K562 (cell line): ENCODE measurements around the gene B3GALT6. TPM values are rescaled to one million over a fixed set of nuclear protein-coding genes. Genes with fewer than 3 reads are reported as not detected.

Source experiments
- DEAF1 ChIP-seq: fragments of 450-650 bp; formaldehyde crosslinking; IDR thresholded peaks from 2 replicates; pipeline ENCODE4 v1.4.0; 2020; ENCODE audit warnings: mild to moderate bottlenecking, moderate library complexity
- EP400 ChIP-seq: fragments of 450-650 bp; IDR thresholded peaks from 2 replicates; pipeline ENCODE4 v1.6.1; 2017; ENCODE audit warnings: antibody characterized with exemption, mild to moderate bottlenecking, moderate library complexity
- MBD2 ChIP-seq: sonication (generic); IDR thresholded peaks from 2 replicates; pipeline ENCODE4 v1.6.1; 2016; ENCODE audit warnings: low read depth, borderline replicate concordance
- PCBP1 ChIP-seq: fragments of 200-400 bp; formaldehyde crosslinking; IDR thresholded peaks from 2 replicates; pipeline ENCODE4 v1.6.1; 2018; ENCODE audit warnings: mild to moderate bottlenecking, low read depth, low read length; ENCODE audit not compliant: poor library complexity, severe bottlenecking
- STAT5A ChIP-seq: IDR thresholded peaks from 2 replicates; pipeline ENCODE4 v1.6.1; 2012; ENCODE audit warnings: low read length, inconsistent platforms, borderline replicate concordance
- TEAD2 ChIP-seq: fragments of 450-650 bp; IDR thresholded peaks from 2 replicates; pipeline ENCODE4 v1.6.1; 2016; ENCODE audit warnings: missing genetic modification characterization, control low read depth, missing compliant biosample characterization
- U2AF2 ChIP-seq: fragments of 200-400 bp; formaldehyde crosslinking; optimal IDR thresholded peaks from 2 replicates; pipeline ENCODE3; 2017; ENCODE audit warnings: low read depth, mild to moderate bottlenecking, low read length
- ZKSCAN3 ChIP-seq: fragments of 250-450 bp; sonication (Bioruptor Pico); IDR thresholded peaks from 2 replicates; pipeline ENCODE4 v1.4.0; 2020
- ZNF12 ChIP-seq: sonication (generic); formaldehyde crosslinking; IDR thresholded peaks from 2 replicates; pipeline ENCODE4 v1.4.0; 2020; ENCODE audit warnings: mild to moderate bottlenecking, missing genetic modification reagents
- ZNF146 ChIP-seq: IDR thresholded peaks from one replicate; pipeline ENCODE4 v1.6.1; 2018; ENCODE audit warnings: missing compliant biosample characterization; ENCODE audit not compliant: unreplicated experiment
- ZNF316 ChIP-seq: fragments of 450-650 bp; IDR thresholded peaks from 2 replicates; pipeline ENCODE4 v1.6.1; 2016
- ZNF707 ChIP-seq: fragments of 250-450 bp; sonication (Bioruptor Pico); conservative IDR thresholded peaks from 2 replicates; pipeline ENCODE4 v1.8.0; 2022; ENCODE audit warnings: inconsistent platforms, mild to moderate bottlenecking, moderate library complexity
- polyA plus RNA-seq, 8 experiments: library from polyadenylated mRNA; depleted of rRNA in 4 of 8; stranded (reverse) in 5 of 8; unstranded in 3 of 8; fragments of >200 nt; fragmentation: Nextera tagmentation in 2 of 8; fragmentation: Illumina TruSeq in 1 of 8; extraction: Ambion mirVana in 2 of 8; extraction: Trizol in 1 of 8; gene quantifications; 2 replicates each; pipeline versions ENCODE4 v1.2.1 to v1.2.3, GENCODE V29; 2011 to 2014; ENCODE audit warnings: inconsistent platforms in 1 of 8, missing spikeins in 1 of 8
- total RNA-seq, 7 experiments: library from RNA; depleted of rRNA in 6 of 7; stranded (reverse); fragments of >200 nt in 6 of 7; fragmentation: Illumina TruSeq in 2 of 7; extraction: Trizol in 2 of 7; gene quantifications; 2 replicates each; pipeline versions ENCODE4 v1.2.1 to v1.2.3, GENCODE V29; 2011 to 2021; ENCODE audit warnings: low replicate concordance in 1 of 7
- TF ChIP-seq, protein P1 (sequence below), 2 experiments: fragments of 450-650 bp in 1 of 2; IDR thresholded peaks; 2 replicates each; pipeline ENCODE4 v1.6.1; 2011 to 2017; ENCODE audit warnings: low read depth in 2 of 2, antibody characterized with exemption in 1 of 2, borderline replicate concordance in 1 of 2, low read length in 1 of 2, mild to moderate bottlenecking in 1 of 2, mixed read lengths in 1 of 2; ENCODE audit not compliant: control insufficient read depth in 1 of 2
- TF ChIP-seq, protein P2 (sequence below): fragments of 250-450 bp; sonication (Bioruptor Pico); IDR thresholded peaks from 2 replicates; pipeline ENCODE4 v1.4.0; 2020; ENCODE audit warnings: mild to moderate bottlenecking, moderate library complexity, borderline replicate concordance

B3GALT6 gene
- total and polyA plus RNA-seq, 9 of the 15 experiments (the other 6 are each of a cell fraction or from before 2014, with no cell fraction given) = 0.68 to 29.8 (median 9.9) TPM

DNA sequence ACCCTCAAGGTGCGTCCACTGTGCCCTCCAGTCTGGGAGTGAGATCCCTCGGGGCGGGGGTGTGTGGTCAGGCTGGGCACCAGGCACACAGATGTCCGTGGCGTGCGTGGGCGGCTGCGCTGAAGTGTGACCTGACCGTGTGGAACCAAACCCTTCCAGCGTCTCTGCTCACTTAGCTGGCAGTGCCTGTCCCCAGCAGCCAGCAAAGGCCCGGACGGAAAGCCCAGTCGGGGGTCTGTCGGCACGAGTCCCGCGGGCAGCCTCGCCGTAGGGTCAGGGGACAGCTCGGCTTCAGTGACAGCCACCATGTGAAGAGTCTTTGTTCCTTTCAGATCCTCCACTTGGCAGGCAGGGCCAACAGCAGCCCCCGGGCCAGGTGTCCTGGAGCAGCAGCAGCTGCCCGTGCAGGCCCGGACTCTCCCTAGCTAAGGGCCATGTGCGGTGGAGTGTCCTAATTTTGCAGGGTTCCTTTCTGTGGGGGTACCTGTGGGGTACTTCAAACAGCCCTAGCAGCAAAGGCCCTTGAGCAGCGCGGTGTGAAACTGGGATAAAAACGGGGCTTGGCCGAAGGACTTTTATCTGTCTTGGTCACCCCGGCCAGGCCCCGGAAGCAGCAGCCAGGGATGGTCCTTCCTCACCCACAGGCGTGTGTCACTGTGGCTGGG is 46.8 kb upstream of the B3GALT6 start (continued):
- TF ChIP-seq DEAF1 (CRISPR knock-in tag) (no peak), ZNF146 (CRISPR knock-in tag) (no peak), TEAD2 (tag) (no peak), ZNF12 (CRISPR knock-in tag) (no peak; the same call in 1 of the 2 replicates), ZNF707 (CRISPR knock-in tag) (no peak), U2AF2 (no peak), PCBP1 (no peak), STAT5A (no peak), ZNF316 (no peak), EP400 (no peak), ZKSCAN3 (CRISPR knock-in tag) (no peak), MBD2 (no peak)
- TF ChIP-seq, protein P1, sequence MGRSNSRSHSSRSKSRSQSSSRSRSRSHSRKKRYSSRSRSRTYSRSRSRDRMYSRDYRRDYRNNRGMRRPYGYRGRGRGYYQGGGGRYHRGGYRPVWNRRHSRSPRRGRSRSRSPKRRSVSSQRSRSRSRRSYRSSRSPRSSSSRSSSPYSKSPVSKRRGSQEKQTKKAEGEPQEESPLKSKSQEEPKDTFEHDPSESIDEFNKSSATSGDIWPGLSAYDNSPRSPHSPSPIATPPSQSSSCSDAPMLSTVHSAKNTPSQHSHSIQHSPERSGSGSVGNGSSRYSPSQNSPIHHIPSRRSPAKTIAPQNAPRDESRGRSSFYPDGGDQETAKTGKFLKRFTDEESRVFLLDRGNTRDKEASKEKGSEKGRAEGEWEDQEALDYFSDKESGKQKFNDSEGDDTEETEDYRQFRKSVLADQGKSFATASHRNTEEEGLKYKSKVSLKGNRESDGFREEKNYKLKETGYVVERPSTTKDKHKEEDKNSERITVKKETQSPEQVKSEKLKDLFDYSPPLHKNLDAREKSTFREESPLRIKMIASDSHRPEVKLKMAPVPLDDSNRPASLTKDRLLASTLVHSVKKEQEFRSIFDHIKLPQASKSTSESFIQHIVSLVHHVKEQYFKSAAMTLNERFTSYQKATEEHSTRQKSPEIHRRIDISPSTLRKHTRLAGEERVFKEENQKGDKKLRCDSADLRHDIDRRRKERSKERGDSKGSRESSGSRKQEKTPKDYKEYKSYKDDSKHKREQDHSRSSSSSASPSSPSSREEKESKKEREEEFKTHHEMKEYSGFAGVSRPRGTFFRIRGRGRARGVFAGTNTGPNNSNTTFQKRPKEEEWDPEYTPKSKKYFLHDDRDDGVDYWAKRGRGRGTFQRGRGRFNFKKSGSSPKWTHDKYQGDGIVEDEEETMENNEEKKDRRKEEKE (IDR thresholded peaks at IDR 0.05; ENCODE audit: borderline replicate concordance in 1 of 2, control insufficient read depth in 1 of 2, low read depth in 2 of 2, low read length in 1 of 2) = no peak
- TF ChIP-seq, protein P2, sequence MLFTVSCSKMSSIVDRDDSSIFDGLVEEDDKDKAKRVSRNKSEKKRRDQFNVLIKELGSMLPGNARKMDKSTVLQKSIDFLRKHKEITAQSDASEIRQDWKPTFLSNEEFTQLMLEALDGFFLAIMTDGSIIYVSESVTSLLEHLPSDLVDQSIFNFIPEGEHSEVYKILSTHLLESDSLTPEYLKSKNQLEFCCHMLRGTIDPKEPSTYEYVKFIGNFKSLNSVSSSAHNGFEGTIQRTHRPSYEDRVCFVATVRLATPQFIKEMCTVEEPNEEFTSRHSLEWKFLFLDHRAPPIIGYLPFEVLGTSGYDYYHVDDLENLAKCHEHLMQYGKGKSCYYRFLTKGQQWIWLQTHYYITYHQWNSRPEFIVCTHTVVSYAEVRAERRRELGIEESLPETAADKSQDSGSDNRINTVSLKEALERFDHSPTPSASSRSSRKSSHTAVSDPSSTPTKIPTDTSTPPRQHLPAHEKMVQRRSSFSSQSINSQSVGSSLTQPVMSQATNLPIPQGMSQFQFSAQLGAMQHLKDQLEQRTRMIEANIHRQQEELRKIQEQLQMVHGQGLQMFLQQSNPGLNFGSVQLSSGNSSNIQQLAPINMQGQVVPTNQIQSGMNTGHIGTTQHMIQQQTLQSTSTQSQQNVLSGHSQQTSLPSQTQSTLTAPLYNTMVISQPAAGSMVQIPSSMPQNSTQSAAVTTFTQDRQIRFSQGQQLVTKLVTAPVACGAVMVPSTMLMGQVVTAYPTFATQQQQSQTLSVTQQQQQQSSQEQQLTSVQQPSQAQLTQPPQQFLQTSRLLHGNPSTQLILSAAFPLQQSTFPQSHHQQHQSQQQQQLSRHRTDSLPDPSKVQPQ (CRISPR knock-in tag) = no peak
